Stomach smooth muscle (tissue), 2 donors: ENCODE data around the gene TMCC1.

Source experiments
- H3K27ac ChIP-seq: one replicate; pipeline ENCODE4 v1.7.0; 2013; ENCODE audit warnings: mild to moderate bottlenecking, low read length, inconsistent platforms
- H3K27me3 ChIP-seq, 2 donors: one replicate each; pipeline ENCODE4 v1.7.0; 2013; ENCODE audit warnings: low read length in 2 of 2; ENCODE audit not compliant: insufficient read depth in 2 of 2, control insufficient read depth in 1 of 2
- H3K36me3 ChIP-seq, 2 donors: one replicate each; pipeline ENCODE4 v1.7.0; 2013; ENCODE audit warnings: low read length in 2 of 2; ENCODE audit not compliant: control insufficient read depth in 2 of 2, insufficient read depth in 2 of 2
- H3K4me1 ChIP-seq: one replicate; pipeline ENCODE4 v1.7.0; 2013; ENCODE audit warnings: low read length; ENCODE audit not compliant: control insufficient read depth, insufficient read depth
- H3K4me3 ChIP-seq, 2 donors: one replicate each; pipeline ENCODE4 v1.7.0; 2013; ENCODE audit warnings: low read length in 2 of 2
- H3K9ac ChIP-seq, 2 donors: one replicate each; pipeline ENCODE4 v1.7.0; 2013; ENCODE audit warnings: low read length in 2 of 2, mild to moderate bottlenecking in 1 of 2
- H3K9me3 ChIP-seq, 2 donors: one replicate each; pipeline ENCODE4 v1.7.0; 2013; ENCODE audit warnings: low read length in 2 of 2; ENCODE audit not compliant: control insufficient read depth in 2 of 2
- donor health status: healthy.
- donor health status: Pancreatic carcinoma.

The TMCC1 gene

GRCh38 chr3:129617381-129618185 is 275.9 kb downstream of the TMCC1 start:
- no peaks in the 10 kb centered on the region for H3K27me3 ChIP-seq
- H3K36me3 ChIP-seq: no peaks in the 10 kb centered on the region
- no peak overlapping the region for H3K27ac ChIP-seq
- no peak overlapping the region for H3K4me3 ChIP-seq
- H3K4me1 ChIP-seq: peaks cover 37% of the 10 kb centered on the region
- H3K9ac ChIP-seq: no peak overlapping the region
- no peaks in the 10 kb centered on the region for H3K9me3 ChIP-seq

GRCh38 chr3:129616713-129617112 is 276.8 kb downstream of the TMCC1 start:
- Histone ChIP-seq H3K9me3 (no peaks in the 10 kb centered on the region), H3K4me1 (peaks cover 41% of the 10 kb centered on the region), H3K4me3 (no peak overlapping the region), H3K36me3 (no peaks in the 10 kb centered on the region), H3K27me3 (no peaks in the 10 kb centered on the region), H3K27ac (no peak overlapping the region), H3K9ac (no peak overlapping the region)

- no peak overlapping the region for H3K9ac ChIP-seq
Observed at GRCh38 chr3:129616291-129616690, 277.2 kb downstream of the TMCC1 start.

GRCh38 chr3:129615751-129616281 is 277.7 kb downstream of the TMCC1 start:
- H3K9ac ChIP-seq: no peak overlapping the region
- no peak overlapping the region for H3K27ac ChIP-seq

More at GRCh38 chr3:129616291-129616690, 277.2 kb downstream of the TMCC1 start:
- Histone ChIP-seq H3K9me3 (no peaks in the 10 kb centered on the region), H3K4me3 (no peak overlapping the region), H3K27me3 (no peaks in the 10 kb centered on the region), H3K4me1 (peaks cover 39% of the 10 kb centered on the region), H3K27ac (no peak overlapping the region), H3K36me3 (no peaks in the 10 kb centered on the region)

GRCh38 chr3:129614927-129615363 is 278.6 kb downstream of the TMCC1 start:
- no peaks in the 10 kb centered on the region for H3K36me3 ChIP-seq
- no peak overlapping the region for H3K27ac ChIP-seq
- H3K4me1 ChIP-seq: peaks cover 39% of the 10 kb centered on the region
- H3K27me3 ChIP-seq: no peaks in the 10 kb centered on the region
- H3K9me3 ChIP-seq: no peaks in the 10 kb centered on the region
- H3K9ac ChIP-seq: no peak overlapping the region
- H3K4me3 ChIP-seq: no peak overlapping the region

More at GRCh38 chr3:129615751-129616281, 277.7 kb downstream of the TMCC1 start:
- Histone ChIP-seq H3K36me3 (no peaks in the 10 kb centered on the region), H3K4me3 (no peak overlapping the region), H3K4me1 (peaks cover 39% of the 10 kb centered on the region), H3K27me3 (no peaks in the 10 kb centered on the region), H3K9me3 (no peaks in the 10 kb centered on the region)

- H3K9me3 ChIP-seq: no peaks in the 10 kb centered on the region
- H3K27ac ChIP-seq: no peak overlapping the region
- no peak overlapping the region for H3K9ac ChIP-seq
- no peaks in the 10 kb centered on the region for H3K36me3 ChIP-seq
- no peak overlapping the region for H3K4me3 ChIP-seq
- H3K4me1 ChIP-seq: peaks cover 38% of the 10 kb centered on the region
- no peaks in the 10 kb centered on the region for H3K27me3 ChIP-seq
Observed at GRCh38 chr3:129614435-129614834, 279.1 kb downstream of the TMCC1 start.

GRCh38 chr3:129613367-129613740 is 280.2 kb downstream of the TMCC1 start:
- Histone ChIP-seq H3K27me3 (no peaks in the 10 kb centered on the region), H3K4me3 (no peak overlapping the region), H3K4me1 (peaks cover 40% of the 10 kb centered on the region), H3K27ac (no peak overlapping the region), H3K9ac (no peak overlapping the region), H3K9me3 (no peaks in the 10 kb centered on the region), H3K36me3 (no peaks in the 10 kb centered on the region)

GRCh38 chr3:129612534-129613366 is 280.8 kb downstream of the TMCC1 start:
- Histone ChIP-seq H3K9me3 (no peaks in the 10 kb centered on the region), H3K4me1 (peaks cover 43% of the 10 kb centered on the region), H3K27me3 (no peaks in the 10 kb centered on the region), H3K4me3 (no peak overlapping the region), H3K27ac (no peak overlapping the region), H3K36me3 (no peaks in the 10 kb centered on the region), H3K9ac (no peak overlapping the region)

GRCh38 chr3:129611812-129612533 is 281.5 kb downstream of the TMCC1 start:
- no peak overlapping the region for H3K9ac ChIP-seq
- no peak overlapping the region for H3K4me3 ChIP-seq

GRCh38 chr3:129611446-129611800 is 282.1 kb downstream of the TMCC1 start:
- H3K27ac ChIP-seq: no peak overlapping the region
- no peaks in the 10 kb centered on the region for H3K27me3 ChIP-seq
- no peaks in the 10 kb centered on the region for H3K36me3 ChIP-seq
- no peaks in the 10 kb centered on the region for H3K9me3 ChIP-seq
- peaks cover 39% of the 10 kb centered on the region for H3K4me1 ChIP-seq
- no peak overlapping the region for H3K9ac ChIP-seq
- no peak overlapping the region for H3K4me3 ChIP-seq

More at GRCh38 chr3:129611812-129612533, 281.5 kb downstream of the TMCC1 start:
- H3K9me3 ChIP-seq: no peaks in the 10 kb centered on the region
- no peak overlapping the region for H3K27ac ChIP-seq
- H3K4me1 ChIP-seq: peaks cover 43% of the 10 kb centered on the region
- H3K36me3 ChIP-seq: no peaks in the 10 kb centered on the region
- no peaks in the 10 kb centered on the region for H3K27me3 ChIP-seq
